ENCODE results near the gene CCDC196.

DNA sequence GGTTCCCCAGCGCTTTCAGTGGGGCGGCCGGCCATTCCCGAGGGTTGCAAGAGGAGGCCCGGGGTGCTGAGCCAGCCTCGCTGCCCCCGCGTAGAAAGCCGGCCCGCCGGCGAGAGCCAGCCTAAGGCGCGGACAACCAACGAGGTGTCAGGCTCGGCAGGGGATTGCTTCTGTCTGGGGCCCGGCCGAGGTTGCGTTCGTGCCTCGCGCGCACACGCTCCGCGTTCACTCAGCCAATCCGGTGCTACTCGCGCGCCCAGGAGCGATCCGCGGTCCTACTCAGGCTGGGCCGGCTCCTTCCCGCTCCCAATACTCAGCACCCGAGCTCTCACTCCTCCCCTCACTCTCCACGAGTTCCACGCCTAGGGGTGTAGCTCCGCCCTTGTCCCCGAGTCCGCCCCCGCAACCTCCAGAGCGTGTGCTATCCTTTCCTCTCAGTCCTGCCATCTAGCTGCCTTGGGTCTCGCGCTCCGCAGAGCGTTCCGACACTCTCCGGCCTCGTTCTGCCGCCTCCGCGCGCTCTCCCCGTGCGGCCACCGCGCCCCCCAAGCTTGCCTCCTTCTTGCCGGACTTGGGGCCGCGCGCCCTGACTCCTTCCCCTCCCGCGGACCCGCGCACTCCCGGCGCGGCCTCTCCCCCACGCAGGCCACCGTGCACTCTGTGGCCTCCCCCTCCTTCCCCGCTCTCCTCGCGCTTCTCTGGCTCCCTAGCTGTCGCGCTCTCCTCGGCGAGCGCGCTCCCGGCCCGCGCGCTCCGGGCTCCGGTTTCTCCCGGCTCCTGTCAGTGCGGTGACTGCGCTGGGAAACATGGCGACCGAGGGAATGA lies 21.8 kb downstream of the CCDC196 start, which contains the start of gene GPHN:
- TF ChIP-seq CTCF (conservative IDR thresholded peaks at IDR 0.05; ENCODE audit: low read length) = no peak
- TF ChIP-seq EZH2phosphoT487 (IDR thresholded peaks at IDR 0.05; ENCODE audit: borderline replicate concordance, low read depth, low read length) = no peak
